MG63 (cell line): Measurements from ENCODE around the gene CENPM. TPM values are rescaled to one million over a fixed set of nuclear protein-coding genes. Genes with fewer than 3 reads are reported as not detected.

Experiments
- DNase-seq: peaks from one replicate; pipeline ENCODE4 v3.0.0-alpha.2; 2020
- H3K27me3 ChIP-seq: fragments of 250-450 bp; sonication (Bioruptor Pico); 2 replicates; pipeline ENCODE4 v1.5.1; 2020; ENCODE audit warnings: mild to moderate bottlenecking, moderate library complexity
- H3K36me3 ChIP-seq: fragments of 250-450 bp; sonication (Bioruptor Pico); 2 replicates; pipeline ENCODE4 v1.5.1; 2020; ENCODE audit warnings: mild to moderate bottlenecking, moderate library complexity
- H3K4me3 ChIP-seq: fragments of 250-450 bp; sonication (Bioruptor Pico); 2 replicates; pipeline ENCODE4 v1.5.1; 2020; ENCODE audit warnings: mild to moderate bottlenecking, moderate library complexity
- H3K9me3 ChIP-seq: fragments of 250-450 bp; sonication (Bioruptor Pico); 2 replicates; pipeline ENCODE4 v1.5.1; 2020; ENCODE audit warnings: mild to moderate bottlenecking, moderate library complexity
- total RNA-seq: library from RNA; depleted of rRNA; stranded (reverse); fragments of >200 nt; shearing (Covaris generic); gene quantifications from 2 replicates; pipeline ENCODE4 v1.2.3, GENCODE V29; 2014; ENCODE audit warnings: low replicate concordance

The CENPM gene
- total RNA-seq, 1 experiment from 2014 or later, result 60.6 TPM

DNA sequence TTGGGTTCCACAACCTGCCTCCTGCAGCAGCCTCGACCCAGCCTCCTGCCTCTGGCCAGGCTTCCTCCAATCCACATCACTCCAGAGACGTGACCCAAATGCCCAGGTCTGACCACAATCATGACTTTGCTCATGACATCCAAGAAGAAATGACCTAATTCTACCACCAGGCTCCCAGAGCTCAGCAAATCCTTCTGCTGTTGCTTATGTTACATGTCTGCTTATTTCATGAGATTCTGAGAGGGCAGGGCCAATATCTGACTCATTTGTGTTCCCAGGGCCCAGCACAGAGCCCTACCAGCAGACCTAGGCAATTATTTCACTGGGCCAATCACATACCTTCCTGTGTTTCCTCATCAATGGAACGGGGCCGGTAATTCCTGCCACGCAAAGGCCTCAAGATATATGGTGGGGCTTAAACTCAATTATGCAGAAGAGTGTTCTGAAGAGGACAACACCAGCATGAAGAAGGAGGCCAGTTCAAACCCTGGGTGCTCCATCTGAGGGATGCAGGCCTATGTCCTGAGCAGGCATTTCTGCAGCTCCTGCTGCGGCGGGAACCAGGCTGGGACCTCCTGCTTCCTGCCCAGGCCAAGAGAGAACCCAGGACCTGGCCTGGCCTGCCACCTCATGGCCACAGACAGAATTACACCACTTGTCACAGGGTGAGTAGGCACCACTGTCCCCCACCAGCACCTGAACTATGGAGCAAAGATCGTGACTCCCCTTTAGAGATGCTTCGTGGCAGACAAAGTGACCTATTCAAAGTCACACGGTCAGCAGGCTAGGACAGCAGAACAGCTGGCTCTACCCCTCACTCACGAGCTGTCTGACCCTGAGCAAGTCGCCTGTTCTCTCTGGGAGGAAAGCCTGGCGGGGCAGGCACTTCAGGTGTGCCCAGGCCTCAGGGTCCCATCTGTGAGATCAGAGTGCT, 5.9 kb downstream of the CENPM start:
- Histone ChIP-seq H3K36me3 (peaks cover 75% of the 10 kb centered on the region), H3K9me3 (no peaks in the 10 kb centered on the region), H3K4me3 (no peak overlapping the region), H3K27me3 (no peaks in the 10 kb centered on the region)
- DNase-seq, result peak; percentile 70

GRCh38 chr22:41939981-41940831, 6.7 kb downstream of the CENPM start:
- H3K4me3 ChIP-seq, result no peak overlapping the region
- H3K36me3 ChIP-seq, result peaks cover 70% of the 10 kb centered on the region
- no peaks in the 10 kb centered on the region for H3K9me3 ChIP-seq
- H3K27me3 ChIP-seq, result no peaks in the 10 kb centered on the region
- no peak for DNase-seq

GRCh38 chr22:41936894-41937169, 10.1 kb downstream of the CENPM start:
- Histone ChIP-seq H3K27me3 (no peaks in the 10 kb centered on the region), H3K4me3 (no peak overlapping the region), H3K9me3 (no peaks in the 10 kb centered on the region), H3K36me3 (peaks cover 42% of the 10 kb centered on the region)
- no peak for DNase-seq

DNA sequence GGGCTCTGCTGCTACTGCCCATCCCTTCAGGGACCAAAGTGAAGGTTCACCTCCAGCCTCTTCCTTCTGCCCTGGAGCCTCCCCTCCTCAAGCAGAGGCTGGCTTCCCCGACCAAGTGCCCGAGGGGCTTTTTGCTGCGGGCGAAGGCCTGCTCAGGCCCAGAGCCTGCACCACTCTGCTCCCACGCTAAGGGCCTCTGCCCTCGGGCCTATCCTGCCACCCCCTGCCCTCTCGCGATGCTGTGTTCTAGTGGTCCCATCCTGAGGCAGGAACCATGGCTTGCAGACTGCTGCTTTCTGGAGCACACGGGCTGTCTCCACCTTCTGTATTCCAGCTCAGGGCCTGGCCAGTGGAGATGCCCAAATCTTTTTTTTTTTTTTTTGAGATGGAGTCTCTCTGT, 11.4 kb downstream of the CENPM start:
- peaks cover 30% of the 10 kb centered on the region for H3K36me3 ChIP-seq
- no peak for DNase-seq
- H3K4me3 ChIP-seq, result no peak overlapping the region
- no peaks in the 10 kb centered on the region for H3K27me3 ChIP-seq
- H3K9me3 ChIP-seq, result no peaks in the 10 kb centered on the region

DNA sequence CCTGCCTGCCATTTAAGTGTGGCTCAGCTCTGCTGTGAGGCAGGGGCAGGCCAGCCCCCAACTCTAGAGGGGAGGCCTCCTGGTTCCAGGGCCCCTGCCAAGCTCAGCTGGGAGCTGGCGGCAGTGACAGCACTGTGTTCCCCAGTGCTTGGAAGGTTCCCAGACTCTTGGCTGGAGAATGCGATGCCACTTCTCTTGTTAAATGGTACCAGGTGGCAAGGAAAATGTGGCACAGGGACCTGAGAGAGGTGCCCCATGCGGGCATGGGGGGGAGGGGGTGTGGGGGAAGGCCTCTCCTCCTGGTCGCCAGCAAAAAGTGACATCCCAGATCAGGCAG, 12.0 kb downstream of the CENPM start:
- DNase-seq, result no peak
- Histone ChIP-seq H3K4me3 (no peak overlapping the region), H3K36me3 (peaks cover 25% of the 10 kb centered on the region), H3K9me3 (no peaks in the 10 kb centered on the region), H3K27me3 (no peaks in the 10 kb centered on the region)

DNA sequence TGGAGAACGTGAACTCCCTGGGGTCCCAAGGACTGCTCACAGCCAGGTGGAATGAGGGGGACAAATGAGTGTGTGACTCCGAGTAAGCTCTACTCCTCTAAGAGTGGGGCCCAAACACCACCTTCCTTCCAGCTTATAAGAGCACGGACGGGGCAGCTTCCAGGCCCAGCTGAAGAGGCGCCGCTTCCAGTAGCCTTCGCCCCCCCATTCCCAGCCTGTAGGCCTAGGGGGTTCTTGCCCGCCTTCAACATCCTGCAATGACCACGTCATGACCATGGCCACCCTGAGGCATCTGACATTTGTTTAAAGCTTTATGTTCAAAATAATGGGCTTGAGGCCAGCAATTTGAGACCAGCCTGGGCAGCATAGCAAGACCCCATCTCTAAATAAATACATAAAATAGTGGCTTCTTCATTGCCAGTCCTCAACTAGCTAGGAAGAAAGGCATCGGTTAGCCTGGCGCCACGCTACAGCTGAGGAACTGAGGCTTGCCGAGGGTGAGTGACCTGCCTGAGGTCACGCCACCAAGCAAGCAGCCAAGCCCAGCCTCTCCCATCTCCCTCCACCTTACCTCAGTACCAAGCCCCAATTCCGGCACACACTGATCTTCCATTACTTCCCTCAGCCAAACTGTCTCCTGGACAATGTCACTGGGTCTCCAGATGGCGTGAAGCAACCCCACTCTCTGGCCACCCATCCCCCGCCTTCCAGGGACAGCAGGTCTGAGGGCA, 12.5 kb downstream of the CENPM start:
- Histone ChIP-seq H3K27me3 (no peaks in the 10 kb centered on the region), H3K36me3 (peaks cover 23% of the 10 kb centered on the region), H3K9me3 (no peaks in the 10 kb centered on the region), H3K4me3 (no peak overlapping the region)
- no peak for DNase-seq

- Histone ChIP-seq H3K4me3 (no peak overlapping the region), H3K9me3 (no peaks in the 10 kb centered on the region), H3K27me3 (no peaks in the 10 kb centered on the region), H3K36me3 (peaks cover 15% of the 10 kb centered on the region)
- no peak for DNase-seq
Observed at GRCh38 chr22:41933411-41934177, 13.4 kb downstream of the CENPM start.

- H3K4me3 ChIP-seq, result no peak overlapping the region
- no peak for DNase-seq
- no peaks in the 10 kb centered on the region for H3K27me3 ChIP-seq
- H3K9me3 ChIP-seq, result no peaks in the 10 kb centered on the region
- H3K36me3 ChIP-seq, result peaks cover 10% of the 10 kb centered on the region
Observed at GRCh38 chr22:41932353-41932752, 14.6 kb downstream of the CENPM start.

GRCh38 chr22:41931701-41932269, 15.2 kb downstream of the CENPM start:
- no peaks in the 10 kb centered on the region for H3K9me3 ChIP-seq
- H3K27me3 ChIP-seq, result no peaks in the 10 kb centered on the region
- H3K4me3 ChIP-seq, result no peak overlapping the region
- DNase-seq, result no peak
- peaks cover 6% of the 10 kb centered on the region; the same call in 1 of the 2 replicates for H3K36me3 ChIP-seq

DNA sequence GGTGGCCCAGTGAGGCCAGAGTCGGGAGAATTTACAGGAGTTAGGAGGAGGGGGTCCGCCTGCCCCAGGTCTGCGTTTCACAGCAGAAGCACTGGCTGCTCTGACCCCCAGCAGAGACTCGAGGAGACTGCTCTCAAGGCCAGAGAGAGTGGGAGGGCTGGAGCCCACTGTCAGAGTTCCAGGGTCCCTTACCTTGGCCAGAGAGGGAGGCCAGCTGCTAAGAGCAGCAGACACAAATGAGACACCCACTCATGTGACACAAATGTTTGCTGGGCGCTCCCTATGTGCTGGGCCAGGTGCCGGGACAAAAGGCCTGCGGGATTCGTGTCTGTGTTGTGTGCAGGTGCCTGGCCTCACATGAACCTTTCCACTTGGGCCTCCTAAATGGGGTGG, 17.5 kb downstream of the CENPM start:
- no peaks in the 10 kb centered on the region for H3K36me3 ChIP-seq
- no peaks in the 10 kb centered on the region for H3K27me3 ChIP-seq
- no peak overlapping the region for H3K4me3 ChIP-seq
- H3K9me3 ChIP-seq, result no peaks in the 10 kb centered on the region
- DNase-seq, result no peak

- Histone ChIP-seq H3K36me3 (no peaks in the 10 kb centered on the region), H3K9me3 (no peaks in the 10 kb centered on the region), H3K4me3 (no peak overlapping the region), H3K27me3 (no peaks in the 10 kb centered on the region)
- DNase-seq, result no peak
Observed at GRCh38 chr22:41928593-41929417, 18.1 kb downstream of the CENPM start.

DNA sequence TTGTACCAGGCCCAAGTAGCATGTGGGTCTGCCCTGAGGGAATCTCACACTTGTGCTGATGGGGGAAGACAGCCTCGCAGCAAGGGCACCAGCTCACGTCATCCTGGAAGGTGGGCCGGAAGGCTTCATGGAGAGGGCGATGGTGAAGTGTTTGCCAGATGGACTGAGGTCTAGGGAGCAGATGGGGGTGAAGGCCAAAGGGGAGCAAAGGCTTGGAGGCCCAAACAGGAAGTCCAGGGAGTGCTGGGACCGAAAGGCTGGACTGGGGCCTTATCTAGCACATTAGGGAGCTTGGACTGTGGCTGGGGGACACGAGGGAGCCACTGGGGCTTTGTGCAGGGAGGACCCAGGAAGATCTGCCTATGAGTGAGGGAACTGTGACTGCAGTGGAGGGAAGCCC, 19.1 kb downstream of the CENPM start:
- DNase-seq, result no peak

DNA sequence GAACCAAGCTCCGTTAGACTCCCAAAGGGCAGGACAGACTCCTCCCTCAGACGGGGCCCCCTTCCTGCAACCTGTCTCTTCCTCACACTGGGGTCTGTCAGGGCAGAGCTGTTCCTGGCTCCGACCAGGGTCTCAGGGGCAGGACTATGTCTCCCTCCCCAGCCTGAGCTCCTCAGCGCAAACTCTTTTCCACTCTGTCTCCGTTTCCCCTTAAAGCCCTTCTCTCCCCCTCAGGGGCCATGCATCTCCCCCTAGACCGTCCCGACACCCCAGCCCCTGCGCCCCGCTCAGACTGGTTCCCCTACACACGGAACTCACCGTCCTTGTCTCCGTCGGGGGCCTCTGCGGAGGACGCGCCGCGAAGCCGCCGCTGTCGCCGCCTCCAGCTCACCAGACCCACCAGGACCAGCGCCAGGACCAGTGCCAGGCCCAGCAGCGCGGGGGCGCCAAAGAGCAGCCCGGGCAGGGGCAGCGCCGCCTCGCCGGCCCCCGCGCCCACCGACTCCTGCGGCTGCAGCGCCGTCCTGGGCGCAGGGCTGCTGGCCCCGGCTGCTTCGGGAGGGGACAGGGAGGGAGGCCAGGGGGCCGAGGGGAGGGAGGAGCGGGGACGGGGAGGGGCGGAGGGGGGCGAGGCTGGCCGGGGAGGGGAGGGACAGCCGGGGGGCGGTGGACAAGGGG, 21.0 kb downstream of the CENPM start:
- Histone ChIP-seq H3K36me3 (no peaks in the 10 kb centered on the region), H3K4me3 (no peak overlapping the region), H3K27me3 (no peaks in the 10 kb centered on the region), H3K9me3 (no peaks in the 10 kb centered on the region)
- peak; percentile 43 for DNase-seq

More for the DNA sequence above, 19.1 kb downstream of the CENPM start:
- H3K4me3 ChIP-seq, result no peak overlapping the region
- no peaks in the 10 kb centered on the region for H3K9me3 ChIP-seq
- no peaks in the 10 kb centered on the region for H3K36me3 ChIP-seq
- H3K27me3 ChIP-seq, result no peaks in the 10 kb centered on the region

DNA sequence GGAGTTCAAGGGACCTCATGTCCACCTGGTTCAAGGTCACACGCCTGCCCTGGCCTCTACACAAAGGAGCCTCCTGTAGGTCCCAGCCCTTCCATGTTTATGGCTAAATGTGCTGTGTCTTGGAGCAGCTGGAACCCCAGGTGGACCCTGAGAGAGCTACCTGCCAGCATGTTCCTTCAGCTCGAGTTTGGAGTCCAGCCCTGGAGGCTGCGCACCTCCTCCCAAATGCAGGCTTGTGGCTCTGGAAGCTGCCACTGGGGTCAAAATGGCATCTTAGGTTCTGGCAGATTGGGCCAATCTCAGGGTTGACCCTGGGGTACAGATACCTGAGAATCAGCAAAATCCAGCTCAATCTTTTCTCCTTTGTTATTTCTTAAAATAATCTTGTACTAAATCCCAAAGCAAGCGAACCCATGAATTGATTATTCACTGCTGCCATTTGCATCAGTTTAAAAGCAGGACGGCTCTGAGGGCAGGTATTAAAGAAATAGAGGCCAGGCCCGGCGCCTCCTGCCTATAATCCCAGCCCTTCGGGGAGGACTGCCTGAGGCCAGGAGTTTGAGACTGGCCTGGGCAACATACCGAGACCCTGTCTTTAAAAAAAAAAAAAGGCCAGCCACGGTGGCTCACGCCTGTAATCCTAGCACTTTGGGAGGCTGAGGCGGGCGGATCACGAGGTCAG, 23.2 kb downstream of the CENPM start:
- no peak for DNase-seq
- Histone ChIP-seq H3K27me3 (no peaks in the 10 kb centered on the region), H3K4me3 (no peak overlapping the region), H3K36me3 (no peaks in the 10 kb centered on the region), H3K9me3 (no peaks in the 10 kb centered on the region)
